ENCODE measurements around the gene BCL2A1. TPM values are rescaled to one million over a fixed set of nuclear protein-coding genes. Genes with fewer than 3 reads are reported as not detected.
A peak's percentile ranks its signal among the peaks of the same experiment; 100 is the strongest.

Gene BCL2A1
- total and polyA plus RNA-seq, 4 donors: 0.50 to 2.9 (median 1.2) TPM

DNA sequence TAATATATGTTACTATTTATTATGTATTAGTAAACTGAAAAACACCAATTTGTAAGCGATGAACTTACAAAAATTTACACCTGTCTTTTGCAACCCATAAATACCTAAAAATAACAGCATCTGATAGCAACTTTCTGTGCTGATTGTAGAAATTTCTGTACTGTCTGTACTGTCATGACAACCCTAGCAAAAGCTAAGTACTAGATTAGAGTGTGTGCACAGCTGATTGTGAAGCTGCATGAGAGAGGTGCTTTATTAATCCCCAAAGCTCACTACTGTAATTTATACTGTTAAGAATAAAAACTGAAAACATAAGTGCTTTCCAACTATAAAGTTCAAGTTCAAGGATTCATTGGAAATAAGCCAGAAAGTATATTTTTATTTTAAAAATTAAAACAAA is 815 bp downstream of the BCL2A1 start:
- no peak for DNase-seq (ENCODE audit: low spot score)
- peaks cover 0 to 14% (median 5%) of the 10 kb centered on the region in 4 donors for H3K4me1 ChIP-seq (ENCODE audit: control insufficient read depth in 4 of 4, insufficient read depth in 4 of 4, low read length in 3 of 4)
- H3K27me3 ChIP-seq (ENCODE audit: control insufficient read depth in 4 of 4, insufficient read depth in 4 of 4, low read length in 3 of 4): no peaks in the 10 kb centered on the region
- H3K9me3 ChIP-seq (ENCODE audit: control insufficient read depth in 4 of 4, low read length in 3 of 4): no peaks in the 10 kb centered on the region
- no peaks in the 10 kb centered on the region for H3K36me3 ChIP-seq (ENCODE audit: control insufficient read depth in 4 of 4, insufficient read depth in 3 of 4, low read depth in 1 of 4, low read length in 3 of 4)
- no peak overlapping the region for H3K27ac ChIP-seq (ENCODE audit: low read depth in 1 of 2, low read length in 2 of 2)
- no peak overlapping the region for H3K4me3 ChIP-seq (ENCODE audit: low read depth in 1 of 3, low read length in 3 of 3)
- 83% methylated on average over 1 of the region's 1 CpG for WGBS
- H3K9ac ChIP-seq (ENCODE audit: low read depth in 1 of 2, low read length in 2 of 2): peak overlapping the region in 1 of 2 donors; percentile 29
- TF ChIP-seq, protein P1, sequence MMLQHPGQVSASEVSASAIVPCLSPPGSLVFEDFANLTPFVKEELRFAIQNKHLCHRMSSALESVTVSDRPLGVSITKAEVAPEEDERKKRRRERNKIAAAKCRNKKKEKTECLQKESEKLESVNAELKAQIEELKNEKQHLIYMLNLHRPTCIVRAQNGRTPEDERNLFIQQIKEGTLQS (IDR thresholded peaks at IDR 0.05): no peak
- TF ChIP-seq RAD21 (IDR thresholded peaks at IDR 0.05) (no peak), HNF4G (IDR thresholded peaks at IDR 0.05) (no peak), GABPA (IDR thresholded peaks at IDR 0.05 in 1 of 2, conservative IDR thresholded peaks at IDR 0.05 in 1 of 2) (no peak), JUND (IDR thresholded peaks at IDR 0.05) (no peak), SP1 (IDR thresholded peaks at IDR 0.05) (no peak), FOXA1 (IDR thresholded peaks at IDR 0.05) (no peak), TAF1 (conservative IDR thresholded peaks at IDR 0.05) (no peak), YY1 (IDR thresholded peaks at IDR 0.05) (no peak), RXRA (IDR thresholded peaks at IDR 0.05) (no peak), NR2F2 (IDR thresholded peaks at IDR 0.05) (no peak), HNF4A (conservative IDR thresholded peaks at IDR 0.05) (no peak), EGR1 (IDR thresholded peaks at IDR 0.05; ENCODE audit: low read depth in 2 of 2) (no peak)
- TF ChIP-seq, protein P2, sequence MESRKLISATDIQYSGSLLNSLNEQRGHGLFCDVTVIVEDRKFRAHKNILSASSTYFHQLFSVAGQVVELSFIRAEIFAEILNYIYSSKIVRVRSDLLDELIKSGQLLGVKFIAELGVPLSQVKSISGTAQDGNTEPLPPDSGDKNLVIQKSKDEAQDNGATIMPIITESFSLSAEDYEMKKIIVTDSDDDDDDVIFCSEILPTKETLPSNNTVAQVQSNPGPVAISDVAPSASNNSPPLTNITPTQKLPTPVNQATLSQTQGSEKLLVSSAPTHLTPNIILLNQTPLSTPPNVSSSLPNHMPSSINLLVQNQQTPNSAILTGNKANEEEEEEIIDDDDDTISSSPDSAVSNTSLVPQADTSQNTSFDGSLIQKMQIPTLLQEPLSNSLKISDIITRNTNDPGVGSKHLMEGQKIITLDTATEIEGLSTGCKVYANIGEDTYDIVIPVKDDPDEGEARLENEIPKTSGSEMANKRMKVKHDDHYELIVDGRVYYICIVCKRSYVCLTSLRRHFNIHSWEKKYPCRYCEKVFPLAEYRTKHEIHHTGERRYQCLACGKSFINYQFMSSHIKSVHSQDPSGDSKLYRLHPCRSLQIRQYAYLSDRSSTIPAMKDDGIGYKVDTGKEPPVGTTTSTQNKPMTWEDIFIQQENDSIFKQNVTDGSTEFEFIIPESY (IDR thresholded peaks at IDR 0.05): no peak
- TF ChIP-seq, protein P3, sequence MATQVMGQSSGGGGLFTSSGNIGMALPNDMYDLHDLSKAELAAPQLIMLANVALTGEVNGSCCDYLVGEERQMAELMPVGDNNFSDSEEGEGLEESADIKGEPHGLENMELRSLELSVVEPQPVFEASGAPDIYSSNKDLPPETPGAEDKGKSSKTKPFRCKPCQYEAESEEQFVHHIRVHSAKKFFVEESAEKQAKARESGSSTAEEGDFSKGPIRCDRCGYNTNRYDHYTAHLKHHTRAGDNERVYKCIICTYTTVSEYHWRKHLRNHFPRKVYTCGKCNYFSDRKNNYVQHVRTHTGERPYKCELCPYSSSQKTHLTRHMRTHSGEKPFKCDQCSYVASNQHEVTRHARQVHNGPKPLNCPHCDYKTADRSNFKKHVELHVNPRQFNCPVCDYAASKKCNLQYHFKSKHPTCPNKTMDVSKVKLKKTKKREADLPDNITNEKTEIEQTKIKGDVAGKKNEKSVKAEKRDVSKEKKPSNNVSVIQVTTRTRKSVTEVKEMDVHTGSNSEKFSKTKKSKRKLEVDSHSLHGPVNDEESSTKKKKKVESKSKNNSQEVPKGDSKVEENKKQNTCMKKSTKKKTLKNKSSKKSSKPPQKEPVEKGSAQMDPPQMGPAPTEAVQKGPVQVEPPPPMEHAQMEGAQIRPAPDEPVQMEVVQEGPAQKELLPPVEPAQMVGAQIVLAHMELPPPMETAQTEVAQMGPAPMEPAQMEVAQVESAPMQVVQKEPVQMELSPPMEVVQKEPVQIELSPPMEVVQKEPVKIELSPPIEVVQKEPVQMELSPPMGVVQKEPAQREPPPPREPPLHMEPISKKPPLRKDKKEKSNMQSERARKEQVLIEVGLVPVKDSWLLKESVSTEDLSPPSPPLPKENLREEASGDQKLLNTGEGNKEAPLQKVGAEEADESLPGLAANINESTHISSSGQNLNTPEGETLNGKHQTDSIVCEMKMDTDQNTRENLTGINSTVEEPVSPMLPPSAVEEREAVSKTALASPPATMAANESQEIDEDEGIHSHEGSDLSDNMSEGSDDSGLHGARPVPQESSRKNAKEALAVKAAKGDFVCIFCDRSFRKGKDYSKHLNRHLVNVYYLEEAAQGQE (IDR thresholded peaks at IDR 0.05): no peak
- TF ChIP-seq, protein P4, sequence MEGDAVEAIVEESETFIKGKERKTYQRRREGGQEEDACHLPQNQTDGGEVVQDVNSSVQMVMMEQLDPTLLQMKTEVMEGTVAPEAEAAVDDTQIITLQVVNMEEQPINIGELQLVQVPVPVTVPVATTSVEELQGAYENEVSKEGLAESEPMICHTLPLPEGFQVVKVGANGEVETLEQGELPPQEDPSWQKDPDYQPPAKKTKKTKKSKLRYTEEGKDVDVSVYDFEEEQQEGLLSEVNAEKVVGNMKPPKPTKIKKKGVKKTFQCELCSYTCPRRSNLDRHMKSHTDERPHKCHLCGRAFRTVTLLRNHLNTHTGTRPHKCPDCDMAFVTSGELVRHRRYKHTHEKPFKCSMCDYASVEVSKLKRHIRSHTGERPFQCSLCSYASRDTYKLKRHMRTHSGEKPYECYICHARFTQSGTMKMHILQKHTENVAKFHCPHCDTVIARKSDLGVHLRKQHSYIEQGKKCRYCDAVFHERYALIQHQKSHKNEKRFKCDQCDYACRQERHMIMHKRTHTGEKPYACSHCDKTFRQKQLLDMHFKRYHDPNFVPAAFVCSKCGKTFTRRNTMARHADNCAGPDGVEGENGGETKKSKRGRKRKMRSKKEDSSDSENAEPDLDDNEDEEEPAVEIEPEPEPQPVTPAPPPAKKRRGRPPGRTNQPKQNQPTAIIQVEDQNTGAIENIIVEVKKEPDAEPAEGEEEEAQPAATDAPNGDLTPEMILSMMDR (IDR thresholded peaks at IDR 0.05; ENCODE audit: low read depth, low read length, missing input control): no peak

GRCh38 chr15:79969146-79969545 is 1.9 kb downstream of the BCL2A1 start:
- Histone ChIP-seq H3K4me1 (ENCODE audit: control insufficient read depth in 4 of 4, insufficient read depth in 4 of 4, low read length in 3 of 4) (peaks cover 0 to 14% (median 5%) of the 10 kb centered on the region in 4 donors), H3K27ac (ENCODE audit: low read depth in 1 of 2, low read length in 2 of 2) (no peak overlapping the region), H3K9me3 (ENCODE audit: control insufficient read depth in 4 of 4, low read length in 3 of 4) (no peaks in the 10 kb centered on the region), H3K9ac (ENCODE audit: low read depth in 1 of 2, low read length in 2 of 2) (peak overlapping the region in 1 of 2 donors; percentile 20), H3K36me3 (ENCODE audit: control insufficient read depth in 4 of 4, insufficient read depth in 3 of 4, low read depth in 1 of 4, low read length in 3 of 4) (no peaks in the 10 kb centered on the region), H3K4me3 (ENCODE audit: low read depth in 1 of 3, low read length in 3 of 3) (no peak overlapping the region), H3K27me3 (ENCODE audit: control insufficient read depth in 4 of 4, insufficient read depth in 4 of 4, low read length in 3 of 4) (no peaks in the 10 kb centered on the region)
- WGBS: 92% methylated on average over 5 of the region's 5 CpGs
- TF ChIP-seq HNF4G (IDR thresholded peaks at IDR 0.05) (no peak), RXRA (IDR thresholded peaks at IDR 0.05) (no peak), RAD21 (IDR thresholded peaks at IDR 0.05) (no peak), JUND (IDR thresholded peaks at IDR 0.05) (no peak), GABPA (IDR thresholded peaks at IDR 0.05 in 1 of 2, conservative IDR thresholded peaks at IDR 0.05 in 1 of 2) (no peak), FOXA2 (IDR thresholded peaks at IDR 0.05) (no peak), SP1 (IDR thresholded peaks at IDR 0.05) (no peak), YY1 (IDR thresholded peaks at IDR 0.05) (no peak), EGR1 (IDR thresholded peaks at IDR 0.05; ENCODE audit: low read depth in 2 of 2) (no peak)
- TF ChIP-seq, protein P2 (IDR thresholded peaks at IDR 0.05): no peak
- TF ChIP-seq, protein P1 (IDR thresholded peaks at IDR 0.05): no peak
- DNase-seq (ENCODE audit: low spot score): no peak

Data from liver (tissue), 9 donors.